Measurements from ENCODE around the gene NUP62.

Gene NUP62

GRCh38 chr19:49866933-49867782 lies 62.1 kb downstream of the NUP62 start, which contains the start of gene PNKP:
PNKP (minus strand) TSS chr19:49867576; CDS start chr19:49867204, 372 bp downstream.
- Histone ChIP-seq H3K9me3 (ENCODE audit: control extremely low read depth in 1 of 5, control insufficient read depth in 4 of 5, insufficient read depth in 2 of 5, low read depth in 1 of 5, low read length in 4 of 5) (no peaks in the 10 kb centered on the region), H3K4me3 (ENCODE audit: control insufficient read depth in 1 of 7, extremely low read depth in 1 of 7, insufficient read depth in 4 of 7, low read depth in 2 of 7, low read length in 6 of 7) (peak within 1 kb of the TSS; percentile 77 to 94 (median 87)), H3K27me3 (replicated peaks in 2 of 5; ENCODE audit: control insufficient read depth in 4 of 5, insufficient read depth in 5 of 5, low read length in 4 of 5) (no peaks in the 10 kb centered on the region), H3K36me3 (ENCODE audit: control insufficient read depth in 4 of 4, insufficient read depth in 4 of 4, low read length in 3 of 4) (peaks cover 0 to 38% (median 27%) of the 10 kb centered on the region in 4 experiments), H3K27ac (ENCODE audit: insufficient read depth in 1 of 2, low read depth in 1 of 2, low read length in 2 of 2, poor library complexity in 1 of 2, severe bottlenecking in 2 of 2) (peak within 1 kb of the TSS; percentile 80 to 89), H3K4me1 (ENCODE audit: control extremely low read depth in 1 of 4, control insufficient read depth in 4 of 4, insufficient read depth in 4 of 4, low read length in 3 of 4) (peaks cover 10 to 60% (median 56%) of the 10 kb centered on the region in 4 experiments)
- DNase-seq = peak; percentile 90 to 97 (median 94)
- ChIA-PET CTCF (interaction anchor here (2.4 kb wide), 1 partner anchor 17 kb away, joined by 10 read pairs; the partner anchor contains the start of gene PTOV1), POLR2A (interaction anchor here (0.5 to 1.6 kb wide), 5 partner anchors 8 to 62 kb away, joined by 3 to 5 read pairs (median 3); partner anchors contain the start of genes AKT1S1, ATF5, NUP62 and TBC1D17)
- WGBS (ENCODE audit: insufficient coverage) = under 1% methylated on average over 59 of the region's 65 CpGs

- ChIA-PET POLR2A (interaction anchor here (0.5 to 1.3 kb wide), 5 partner anchors 14 to 490 kb away, joined by 3 to 4 read pairs (median 3); partner anchors contain the start of genes MED25 and PTOV1), CTCF (interaction anchor here (0.7 to 3.0 kb wide), 4 partner anchors 10 to 45 kb away, joined by 3 to 11 read pairs (median 4); partner anchors contain the start of gene PTOV1)
- H3K36me3 ChIP-seq (ENCODE audit: control insufficient read depth in 4 of 4, insufficient read depth in 4 of 4, low read length in 3 of 4) = peaks cover 0 to 49% (median 40%) of the 10 kb centered on the region in 4 experiments
- H3K9me3 ChIP-seq (ENCODE audit: control extremely low read depth in 1 of 5, control insufficient read depth in 4 of 5, insufficient read depth in 2 of 5, low read depth in 1 of 5, low read length in 4 of 5) = no peaks in the 10 kb centered on the region
- H3K4me1 ChIP-seq (ENCODE audit: control extremely low read depth in 1 of 4, control insufficient read depth in 4 of 4, insufficient read depth in 4 of 4, low read length in 3 of 4) = peaks cover 10 to 41% (median 39%) of the 10 kb centered on the region in 4 experiments
- no peak for DNase-seq
- no peak overlapping the region for H3K27ac ChIP-seq (ENCODE audit: insufficient read depth in 1 of 2, low read depth in 1 of 2, low read length in 2 of 2, poor library complexity in 1 of 2, severe bottlenecking in 2 of 2)
- no peaks in the 10 kb centered on the region for H3K27me3 ChIP-seq (replicated peaks in 2 of 5; ENCODE audit: control insufficient read depth in 4 of 5, insufficient read depth in 5 of 5, low read length in 4 of 5)
- no peak overlapping the region for H3K4me3 ChIP-seq (ENCODE audit: control insufficient read depth in 1 of 7, extremely low read depth in 1 of 7, insufficient read depth in 4 of 7, low read depth in 2 of 7, low read length in 6 of 7)
- WGBS (ENCODE audit: insufficient coverage) = 98% methylated on average over 12 of the region's 13 CpGs
Measured at GRCh38 chr19:49864890-49865289, 64.4 kb downstream of the NUP62 start.

DNA sequence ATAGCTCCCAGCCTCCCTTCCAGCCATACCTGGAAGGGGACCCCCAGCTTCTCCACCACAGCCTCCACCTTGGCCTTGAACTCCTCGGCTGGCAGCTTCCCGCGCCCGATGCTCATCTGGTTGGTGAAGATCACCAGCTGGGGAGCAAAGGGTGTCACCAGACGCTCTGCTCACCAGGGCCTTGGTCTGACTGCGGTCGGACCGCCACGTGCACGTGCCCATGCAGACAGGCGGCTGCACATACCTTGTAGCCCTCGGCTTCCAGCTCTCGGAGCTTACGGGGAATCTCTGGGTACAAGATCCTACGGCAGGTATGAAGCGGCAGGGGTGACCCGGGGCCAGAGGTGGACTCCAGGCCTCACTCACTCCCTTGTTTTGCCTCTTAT lies 65.4 kb downstream of the NUP62 start:
- Histone ChIP-seq H3K27ac (ENCODE audit: insufficient read depth in 1 of 2, low read depth in 1 of 2, low read length in 2 of 2, poor library complexity in 1 of 2, severe bottlenecking in 2 of 2) (no peak overlapping the region), H3K27me3 (replicated peaks in 2 of 5; ENCODE audit: control insufficient read depth in 4 of 5, insufficient read depth in 5 of 5, low read length in 4 of 5) (no peaks in the 10 kb centered on the region), H3K36me3 (ENCODE audit: control insufficient read depth in 4 of 4, insufficient read depth in 4 of 4, low read length in 3 of 4) (peaks cover 0 to 55% (median 46%) of the 10 kb centered on the region in 4 experiments), H3K4me1 (ENCODE audit: control extremely low read depth in 1 of 4, control insufficient read depth in 4 of 4, insufficient read depth in 4 of 4, low read length in 3 of 4) (peaks cover 10 to 36% (median 34%) of the 10 kb centered on the region in 4 experiments), H3K9me3 (ENCODE audit: control extremely low read depth in 1 of 5, control insufficient read depth in 4 of 5, insufficient read depth in 2 of 5, low read depth in 1 of 5, low read length in 4 of 5) (no peaks in the 10 kb centered on the region), H3K4me3 (ENCODE audit: control insufficient read depth in 1 of 7, extremely low read depth in 1 of 7, insufficient read depth in 4 of 7, low read depth in 2 of 7, low read length in 6 of 7) (no peak overlapping the region)
- no peak for DNase-seq
- ChIA-PET POLR2A (interaction anchor here (1.1 kb wide), 1 partner anchor 13 kb away, joined by 4 read pairs; the partner anchor contains the start of gene PTOV1), CTCF (interaction anchor here (3.0 kb wide), 1 partner anchor 14 kb away, joined by 11 read pairs; the partner anchor contains the start of gene PTOV1)
- WGBS (ENCODE audit: insufficient coverage) = 95% methylated on average over 17 of the region's 17 CpGs

GRCh38 chr19:49863254-49863934 lies 65.9 kb downstream of the NUP62 start:
- H3K36me3 ChIP-seq (ENCODE audit: control insufficient read depth in 4 of 4, insufficient read depth in 4 of 4, low read length in 3 of 4) = peaks cover 3 to 61% (median 51%) of the 10 kb centered on the region in 4 experiments
- ChIA-PET CTCF (interaction anchor here (0.6 to 3.0 kb wide), 3 partner anchors 13 to 147 kb away, joined by 3 to 11 read pairs (median 4); partner anchors contain the start of gene PTOV1), POLR2A (interaction anchor here (0.6 to 1.1 kb wide), 2 partner anchors 13 to 74 kb away, joined by 3 to 4 read pairs; partner anchors contain the start of gene PTOV1)
- no peaks in the 10 kb centered on the region for H3K9me3 ChIP-seq (ENCODE audit: control extremely low read depth in 1 of 5, control insufficient read depth in 4 of 5, insufficient read depth in 2 of 5, low read depth in 1 of 5, low read length in 4 of 5)
- DNase-seq = no peak
- H3K4me1 ChIP-seq (ENCODE audit: control extremely low read depth in 1 of 4, control insufficient read depth in 4 of 4, insufficient read depth in 4 of 4, low read length in 3 of 4) = peaks cover 9 to 30% (median 29%) of the 10 kb centered on the region in 4 experiments
- no peaks in the 10 kb centered on the region for H3K27me3 ChIP-seq (replicated peaks in 2 of 5; ENCODE audit: control insufficient read depth in 4 of 5, insufficient read depth in 5 of 5, low read length in 4 of 5)
- H3K27ac ChIP-seq (ENCODE audit: insufficient read depth in 1 of 2, low read depth in 1 of 2, low read length in 2 of 2, poor library complexity in 1 of 2, severe bottlenecking in 2 of 2) = no peak overlapping the region
- H3K4me3 ChIP-seq (ENCODE audit: control insufficient read depth in 1 of 7, extremely low read depth in 1 of 7, insufficient read depth in 4 of 7, low read depth in 2 of 7, low read length in 6 of 7) = no peak overlapping the region
- 98% methylated on average over 16 of the region's 24 CpGs for WGBS (ENCODE audit: insufficient coverage)

- H3K27ac ChIP-seq (ENCODE audit: insufficient read depth in 1 of 2, low read depth in 1 of 2, low read length in 2 of 2, poor library complexity in 1 of 2, severe bottlenecking in 2 of 2) = no peak overlapping the region
- peaks cover 6 to 25% (median 23%) of the 10 kb centered on the region in 4 experiments for H3K4me1 ChIP-seq (ENCODE audit: control extremely low read depth in 1 of 4, control insufficient read depth in 4 of 4, insufficient read depth in 4 of 4, low read length in 3 of 4)
- H3K4me3 ChIP-seq (ENCODE audit: control insufficient read depth in 1 of 7, extremely low read depth in 1 of 7, insufficient read depth in 4 of 7, low read depth in 2 of 7, low read length in 6 of 7) = no peak overlapping the region
- H3K27me3 ChIP-seq (replicated peaks in 2 of 5; ENCODE audit: control insufficient read depth in 4 of 5, insufficient read depth in 5 of 5, low read length in 4 of 5) = no peaks in the 10 kb centered on the region
- 93% methylated on average over 36 of the region's 49 CpGs for WGBS (ENCODE audit: insufficient coverage)
- peak in 2 of 3 donors; percentile 41 to 65 for DNase-seq
- H3K36me3 ChIP-seq (ENCODE audit: control insufficient read depth in 4 of 4, insufficient read depth in 4 of 4, low read length in 3 of 4) = peaks cover 3 to 69% (median 55%) of the 10 kb centered on the region in 4 experiments
- no peaks in the 10 kb centered on the region for H3K9me3 ChIP-seq (ENCODE audit: control extremely low read depth in 1 of 5, control insufficient read depth in 4 of 5, insufficient read depth in 2 of 5, low read depth in 1 of 5, low read length in 4 of 5)
- CTCF ChIA-PET = interaction anchor here (1.4 to 3.0 kb wide), 2 partner anchors 12 to 30 kb away, joined by 4 to 11 read pairs; partner anchors contain the start of gene PTOV1
- POLR2A ChIA-PET = interaction anchor here (0.6 kb wide), 1 partner anchor 73 kb away, joined by 3 read pairs; no protein-coding TSS in a partner anchor
Measured at GRCh38 chr19:49862391-49863253, 66.7 kb downstream of the NUP62 start.
